ENCODE results near the gene URB1.

URB1 gene

GRCh38 chr21:32340863-32341848 lies 51.7 kb downstream of the URB1 start:
- DNase-seq = no peak

DNA sequence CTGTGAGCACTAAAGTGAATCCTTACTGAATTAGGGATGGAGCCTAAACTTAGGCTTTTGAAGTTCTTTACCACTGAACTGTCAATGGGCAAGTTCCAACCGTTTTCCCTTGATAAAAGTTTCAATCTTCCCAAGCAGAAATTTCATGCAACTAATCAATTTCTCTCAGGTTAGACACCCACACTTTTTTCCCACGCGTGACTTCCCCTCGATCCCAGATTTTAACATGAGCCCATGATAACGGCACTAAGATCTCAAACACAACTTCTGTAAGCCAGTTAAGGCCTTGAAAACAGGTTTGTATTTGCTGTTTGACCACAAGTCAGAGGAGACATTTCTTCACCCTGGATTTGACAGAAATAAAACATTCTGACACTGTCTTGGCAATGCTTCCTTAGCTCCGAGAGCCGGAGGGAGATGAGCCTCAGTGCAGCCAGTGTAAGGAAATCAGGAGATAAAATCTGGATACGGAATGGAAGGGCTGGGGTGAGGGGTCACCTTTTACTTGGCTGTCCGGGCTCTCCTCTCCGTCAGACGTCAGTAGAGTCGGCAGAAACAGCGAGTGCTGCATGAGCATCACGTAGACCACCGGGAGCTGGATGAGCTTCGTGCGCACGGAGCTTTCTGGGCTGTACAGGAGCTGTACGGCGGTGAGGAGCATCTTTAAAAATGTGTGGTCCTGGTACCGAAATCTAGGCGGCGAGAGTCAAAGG lies 54.4 kb downstream of the URB1 start:
- DNase-seq = no peak

DNA sequence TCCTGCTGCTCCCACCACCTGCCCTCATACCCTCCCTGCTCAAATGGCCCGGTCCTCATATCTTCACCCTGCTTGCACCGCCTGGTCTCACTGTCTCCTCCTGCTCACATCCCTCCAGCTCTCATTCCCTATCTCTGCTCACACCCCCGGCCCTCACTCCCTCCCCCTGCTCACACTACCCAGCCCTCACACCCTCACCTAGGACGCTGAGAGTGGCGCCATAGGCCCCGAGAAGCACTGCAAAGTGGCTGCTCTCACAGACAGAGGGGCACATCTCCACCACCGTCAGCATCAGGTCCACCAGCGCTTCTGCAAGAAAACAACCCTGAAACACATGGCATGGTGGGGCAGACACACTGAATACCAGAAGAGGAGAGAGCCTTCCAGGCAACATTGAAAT lies 55.6 kb downstream of the URB1 start:
- DNase-seq = no peak

GRCh38 chr21:32336711-32337110 lies 56.1 kb downstream of the URB1 start:
- peak; percentile 60 for DNase-seq

DNA sequence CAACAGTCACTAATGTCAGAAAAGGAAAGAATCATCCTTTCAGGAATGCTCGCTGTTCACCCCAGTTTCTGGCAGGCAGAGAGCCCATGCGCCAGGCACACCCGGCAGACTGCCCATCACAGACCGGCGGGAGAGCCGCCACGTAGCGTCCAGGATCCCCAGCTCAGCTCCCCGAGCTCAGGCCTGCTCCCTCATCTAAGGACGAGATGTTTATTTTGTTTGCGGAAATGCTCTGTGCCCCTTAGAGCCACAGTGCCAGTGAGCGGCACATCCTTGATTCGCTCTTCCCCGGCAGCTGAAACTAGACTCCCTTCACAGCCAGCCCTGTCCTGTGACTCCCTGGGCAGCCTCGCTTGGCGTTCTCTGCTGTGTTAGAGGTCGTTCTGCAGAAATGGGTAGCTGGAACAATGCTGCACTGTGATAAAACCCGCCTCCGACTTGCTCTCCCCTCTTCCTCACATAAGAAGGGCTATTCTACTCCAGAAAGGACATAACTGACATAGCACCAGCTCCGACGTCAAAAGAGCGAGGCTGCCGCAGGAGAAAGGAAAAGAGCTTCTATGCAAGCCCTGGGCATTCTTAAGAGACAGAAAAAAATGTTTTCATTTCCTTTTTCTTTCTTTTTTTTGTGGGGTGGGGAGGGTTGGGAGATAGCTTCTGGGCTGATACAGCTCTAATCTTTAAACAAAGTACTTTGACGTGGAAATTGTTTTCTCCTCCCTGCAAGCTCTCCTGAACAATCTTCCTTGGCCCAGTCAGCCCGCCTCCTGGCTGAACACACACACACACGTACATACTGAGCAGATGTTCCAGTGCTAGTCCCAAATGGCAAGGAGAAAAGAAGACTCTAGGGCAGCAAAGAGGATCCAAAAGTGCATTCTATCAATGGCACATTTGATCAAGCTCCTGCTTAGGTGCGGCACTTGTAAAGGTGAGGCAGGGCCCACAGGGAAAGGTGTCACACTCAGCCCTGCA lies 56.9 kb downstream of the URB1 start:
- peak; percentile 6 for DNase-seq

DNA sequence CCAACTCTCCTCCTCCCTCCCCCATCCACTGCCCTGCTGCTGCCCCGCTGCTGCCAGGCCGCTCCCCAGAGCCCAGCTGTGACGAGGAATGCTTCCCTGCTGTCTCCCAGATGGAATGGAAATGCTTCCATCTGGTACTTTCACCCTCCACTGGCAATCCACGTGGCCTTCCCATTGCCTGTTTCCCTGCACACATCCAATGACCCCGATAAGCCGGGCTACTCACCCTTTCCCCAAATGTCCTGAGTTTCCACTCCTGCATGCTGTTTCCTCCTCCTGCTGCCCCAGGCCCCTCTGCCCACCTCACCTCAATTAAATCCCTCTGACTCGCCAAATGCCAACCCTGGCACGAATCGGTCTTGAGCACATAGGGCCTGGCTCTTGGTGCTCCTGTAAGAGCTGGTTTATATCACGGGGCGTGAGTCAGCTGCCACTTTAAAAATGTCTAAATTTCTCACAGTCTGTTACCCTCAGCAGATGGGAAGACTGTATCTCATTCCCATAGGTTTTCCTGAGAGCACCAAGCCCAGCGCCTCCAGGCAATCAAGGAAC lies 57.8 kb downstream of the URB1 start:
- peak; percentile 37 for DNase-seq

- DNase-seq = no peak
Observed at GRCh38 chr21:32333953-32334673, 58.7 kb downstream of the URB1 start.

GRCh38 chr21:32332463-32332951 lies 60.3 kb downstream of the URB1 start:
- DNase-seq = no peak

DNA sequence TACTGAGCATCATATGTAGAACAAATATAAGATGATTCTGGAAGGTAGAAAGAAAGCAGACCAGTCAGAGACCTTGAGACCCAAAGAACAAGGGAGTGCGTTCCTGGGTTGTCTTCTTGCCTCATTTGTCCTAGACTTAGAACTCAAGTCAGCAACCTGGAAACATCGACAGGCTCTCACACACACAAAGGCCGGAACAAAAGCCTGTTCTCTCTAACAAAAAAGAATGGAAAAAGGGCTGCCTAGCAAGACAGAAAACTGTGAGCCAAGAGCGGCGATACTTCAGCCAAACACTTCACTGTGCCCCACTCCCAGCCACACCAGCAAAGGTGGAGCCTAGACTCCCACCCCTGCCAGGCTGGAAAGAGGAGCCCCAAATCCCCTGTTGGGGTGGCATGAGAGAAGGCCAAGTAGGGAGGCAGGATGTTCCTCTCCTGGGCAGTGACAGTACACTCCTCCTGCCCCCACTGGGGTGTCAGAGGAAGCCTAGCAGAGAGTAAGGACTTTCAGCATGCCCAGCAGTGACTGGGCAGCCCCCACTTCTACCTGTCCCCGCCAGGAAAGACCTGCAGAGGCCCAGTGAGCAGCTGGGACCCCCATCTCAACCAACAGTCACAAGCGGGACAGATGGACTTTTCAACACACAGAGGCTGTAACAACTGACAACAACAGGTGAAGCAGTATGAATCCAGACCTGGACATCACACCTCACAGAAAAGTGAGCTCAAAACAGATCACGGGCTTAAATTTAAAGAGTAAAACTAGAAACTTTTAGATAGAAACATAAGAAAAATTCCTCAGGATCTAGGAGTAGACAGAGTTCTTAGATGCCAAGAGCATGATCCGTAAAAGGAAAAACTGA lies 61.1 kb downstream of the URB1 start:
- no peak for DNase-seq

DNA sequence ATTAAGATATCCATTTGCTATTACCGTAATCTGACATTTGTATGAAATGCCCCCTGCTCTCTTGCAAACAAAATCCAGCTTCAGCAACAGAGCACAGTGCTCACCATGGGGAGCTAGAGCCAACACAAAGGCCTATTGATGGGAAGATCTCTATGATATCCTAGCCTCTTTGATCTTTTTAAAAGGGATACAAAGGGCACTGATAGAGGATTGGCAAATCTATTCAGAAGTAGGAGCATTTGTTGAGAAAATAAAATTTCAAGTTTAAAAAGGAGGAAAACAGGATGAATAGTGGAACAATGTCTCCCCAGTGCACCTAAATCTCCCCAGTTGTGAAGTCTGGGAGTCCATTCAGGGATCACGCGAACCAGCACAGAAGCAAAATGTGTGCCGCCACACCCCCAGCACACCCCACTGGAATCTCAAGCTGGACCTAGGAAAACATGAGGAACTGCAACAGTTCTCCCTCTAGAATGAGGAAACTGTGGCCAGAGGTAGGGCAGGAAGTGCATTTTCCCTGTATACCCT lies 62.0 kb downstream of the URB1 start:
- DNase-seq = no peak

- peak; percentile 61 for DNase-seq
Observed at GRCh38 chr21:32329776-32330175, 63.0 kb downstream of the URB1 start.

DNA sequence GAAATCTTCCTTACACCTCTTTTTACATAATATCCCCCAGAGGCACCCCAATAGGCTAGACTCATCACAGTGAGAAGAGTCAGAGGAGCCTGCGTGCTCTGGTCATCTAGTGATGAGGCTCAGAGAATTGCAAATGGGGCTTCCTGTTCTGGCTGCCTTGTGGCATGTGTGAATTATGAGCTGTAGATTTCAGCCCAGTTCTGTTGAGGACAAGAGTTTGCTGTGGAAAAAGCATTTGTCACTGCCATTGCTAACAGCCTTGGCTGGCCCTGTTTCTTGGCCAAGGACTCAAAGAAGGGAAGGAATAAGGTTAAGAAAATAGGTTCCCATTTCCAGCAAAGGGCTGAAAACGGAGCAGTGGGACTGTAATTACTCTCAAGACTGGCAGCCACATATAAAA lies 63.5 kb downstream of the URB1 start:
- peak; percentile 78 for DNase-seq

GRCh38 chr21:32328595-32328994 lies 64.2 kb downstream of the URB1 start:
- DNase-seq = peak; percentile 81

GRCh38 chr21:32325706-32326105 lies 67.1 kb downstream of the URB1 start:
- DNase-seq = no peak

- no peak for DNase-seq
Observed at GRCh38 chr21:32322676-32323075, 70.1 kb downstream of the URB1 start.

GRCh38 chr21:32322103-32322502 lies 70.7 kb downstream of the URB1 start:
- no peak for DNase-seq

DNA sequence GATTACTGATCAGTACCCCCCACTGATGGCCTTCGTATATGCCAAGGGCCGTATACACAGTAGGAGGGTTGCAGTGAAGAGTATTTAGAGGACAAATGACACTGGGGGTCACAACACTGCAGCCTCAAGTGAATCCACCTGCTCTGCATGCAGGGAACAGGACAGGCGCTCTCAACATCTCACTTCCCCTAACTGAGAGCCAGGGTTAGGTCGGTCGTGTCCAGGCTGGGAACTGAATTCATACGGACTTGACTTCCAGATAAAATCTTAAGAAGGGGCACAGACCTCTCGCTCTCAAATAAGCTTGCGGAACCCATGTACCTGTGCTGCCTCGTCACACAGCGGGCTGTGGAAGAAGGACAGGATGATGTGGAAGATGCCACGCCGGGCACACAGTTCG lies 71.3 kb downstream of the URB1 start:
- no peak for DNase-seq

DNA sequence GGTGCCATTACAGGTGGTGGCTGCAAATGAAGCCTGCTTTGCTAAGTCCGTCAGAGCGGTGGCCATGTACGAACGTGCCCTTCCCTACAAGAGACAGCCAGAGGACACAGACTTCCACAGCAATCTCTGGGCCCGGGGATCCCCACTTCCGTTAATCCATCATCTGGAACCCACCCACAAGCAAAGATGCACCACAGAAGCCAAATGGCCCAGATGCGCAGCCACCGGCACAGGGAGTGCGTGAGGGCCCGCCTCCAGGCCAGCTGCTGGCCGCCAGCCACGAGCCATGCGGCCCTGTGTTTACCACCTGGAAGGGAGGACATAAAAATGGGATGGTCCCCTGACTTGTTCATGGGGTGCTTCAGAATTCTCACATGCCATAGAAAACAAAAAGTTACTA lies 72.1 kb downstream of the URB1 start:
- DNase-seq = no peak

GRCh38 chr21:32320059-32320458 lies 72.8 kb downstream of the URB1 start:
- DNase-seq = no peak

- DNase-seq = no peak
Observed at GRCh38 chr21:32319012-32319411, 73.8 kb downstream of the URB1 start.

Measured in fibroblast of upper back skin (primary cell).